IPS-15b (cell line): ENCODE results near the gene FYN.

Experiments
- H3K27me3 ChIP-seq: one replicate; pipeline ENCODE4 v1.6.1; 2013; ENCODE audit warnings: low read length; ENCODE audit not compliant: control insufficient read depth, insufficient read depth
- H3K36me3 ChIP-seq: one replicate; pipeline ENCODE4 v1.6.1; 2013; ENCODE audit warnings: low read length; ENCODE audit not compliant: control insufficient read depth, insufficient read depth
- H3K4me1 ChIP-seq: one replicate; pipeline ENCODE4 v1.6.1; 2013; ENCODE audit warnings: mild to moderate bottlenecking, low read length; ENCODE audit not compliant: control insufficient read depth, insufficient read depth
- H3K4me3 ChIP-seq: one replicate; pipeline ENCODE4 v1.5.1; 2013; ENCODE audit warnings: low read depth, low read length
- H3K9ac ChIP-seq: one replicate; pipeline ENCODE4 v1.6.1; 2013; ENCODE audit warnings: low read depth, mild to moderate bottlenecking, low read length
- H3K9me3 ChIP-seq: one replicate; pipeline ENCODE4 v1.6.1; 2013; ENCODE audit warnings: mild to moderate bottlenecking, low read length; ENCODE audit not compliant: control insufficient read depth, insufficient read depth

Gene FYN

DNA sequence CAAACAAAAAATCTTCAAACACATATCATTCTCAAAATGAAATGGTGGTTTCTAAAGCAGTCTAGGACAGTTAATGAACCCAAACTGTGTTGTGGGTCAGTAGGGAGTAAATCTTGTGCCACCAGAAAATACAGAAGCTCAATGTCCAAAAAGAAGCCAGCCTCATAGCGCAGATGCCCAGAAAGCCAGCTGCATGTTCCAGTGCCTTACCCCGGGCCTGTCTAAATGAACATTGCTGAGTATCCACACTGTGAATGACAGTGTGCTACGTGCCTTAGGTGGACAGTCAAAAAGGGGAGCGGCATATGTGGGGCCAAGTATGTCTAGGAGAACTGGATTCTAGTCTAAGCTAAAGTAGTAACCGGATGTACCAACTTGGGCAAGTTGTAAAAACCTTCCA, 10.9 kb downstream of the FYN start:
- H3K4me3 ChIP-seq, result no peak overlapping the region
- peaks cover 47% of the 10 kb centered on the region for H3K4me1 ChIP-seq
- no peaks in the 10 kb centered on the region for H3K36me3 ChIP-seq
- H3K27me3 ChIP-seq, result no peaks in the 10 kb centered on the region
- no peaks in the 10 kb centered on the region for H3K9me3 ChIP-seq
- no peak overlapping the region for H3K9ac ChIP-seq

DNA sequence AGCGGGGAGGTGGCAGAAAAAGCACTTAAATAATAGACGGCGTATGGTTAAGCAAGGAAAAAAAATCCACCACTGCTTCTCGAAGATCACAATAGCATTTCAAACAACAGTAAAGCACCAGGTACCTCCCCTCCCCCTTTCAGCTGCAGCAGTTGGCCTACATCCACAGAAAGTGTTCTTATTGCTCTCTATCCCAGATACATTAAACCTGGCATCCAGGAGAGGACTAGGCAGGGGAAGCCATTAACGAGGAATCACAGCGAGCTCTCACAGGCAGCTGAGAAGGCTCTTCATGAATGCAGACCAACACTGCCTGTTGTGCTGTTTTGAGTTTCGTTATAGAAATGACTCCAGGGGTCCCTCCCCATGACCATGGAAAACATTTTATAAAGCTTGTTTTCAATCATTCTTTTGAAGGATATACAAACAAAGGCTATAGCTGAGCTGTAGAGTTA, 11.8 kb downstream of the FYN start:
- H3K4me1 ChIP-seq, result peaks cover 47% of the 10 kb centered on the region
- H3K4me3 ChIP-seq, result no peak overlapping the region
- no peaks in the 10 kb centered on the region for H3K9me3 ChIP-seq
- no peak overlapping the region for H3K9ac ChIP-seq
- H3K36me3 ChIP-seq, result no peaks in the 10 kb centered on the region
- H3K27me3 ChIP-seq, result no peaks in the 10 kb centered on the region

DNA sequence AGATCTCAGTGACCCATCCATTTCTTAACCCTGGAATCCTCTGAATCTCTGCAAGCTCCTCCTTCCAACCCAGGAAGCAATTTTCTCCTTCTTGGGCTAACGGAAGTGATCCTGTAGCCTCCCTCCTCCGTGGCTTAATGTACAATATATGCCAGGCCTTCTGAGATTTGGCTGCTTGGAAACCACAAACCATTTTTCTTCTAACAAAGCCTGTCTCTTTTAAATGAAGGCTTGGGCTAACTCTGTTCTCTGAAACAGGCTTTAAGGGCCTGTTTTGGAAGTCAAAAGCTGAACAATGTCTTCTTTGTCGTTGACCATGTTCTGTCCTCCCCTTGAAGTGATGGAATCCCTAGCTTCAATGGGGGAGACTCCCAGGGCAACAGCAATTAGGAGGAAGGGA, 14.9 kb downstream of the FYN start:
- Histone ChIP-seq H3K9me3 (no peaks in the 10 kb centered on the region), H3K4me1 (peaks cover 36% of the 10 kb centered on the region), H3K9ac (no peak overlapping the region), H3K27me3 (no peaks in the 10 kb centered on the region), H3K4me3 (no peak overlapping the region), H3K36me3 (no peaks in the 10 kb centered on the region)

DNA sequence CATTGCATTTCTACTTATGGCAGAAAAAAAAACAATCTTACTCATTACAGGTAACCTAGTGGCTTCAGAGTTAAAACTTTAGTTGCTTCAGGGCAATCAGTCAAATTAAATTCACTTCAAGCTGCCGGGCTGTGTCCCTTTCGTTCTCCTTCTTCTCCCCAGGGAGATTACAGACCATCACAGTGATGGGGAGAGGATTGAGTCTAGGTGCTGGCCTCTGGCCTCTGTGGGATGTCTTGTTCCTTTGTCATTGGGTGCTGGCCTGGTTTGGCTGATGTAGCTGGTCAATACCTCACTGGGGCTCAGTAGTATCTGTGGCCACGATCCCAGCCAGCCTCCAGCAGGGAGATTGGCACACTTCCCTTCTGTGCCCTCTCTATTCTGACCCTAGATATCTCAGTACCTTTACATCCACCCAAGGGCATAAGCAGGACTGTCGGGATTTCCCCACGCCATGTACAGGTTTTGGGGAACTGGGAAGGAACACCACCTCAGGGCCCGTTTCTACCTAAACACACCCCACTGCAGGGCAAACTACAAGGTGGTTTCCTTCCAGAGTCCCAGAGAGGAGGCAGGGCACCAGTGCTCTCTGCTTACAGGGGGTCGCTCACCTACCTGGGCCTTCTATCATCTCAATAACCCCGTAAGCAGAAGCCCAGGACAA, 15.4 kb downstream of the FYN start:
- no peak overlapping the region for H3K9ac ChIP-seq
- H3K4me1 ChIP-seq, result peaks cover 30% of the 10 kb centered on the region
- H3K4me3 ChIP-seq, result no peak overlapping the region
- H3K36me3 ChIP-seq, result no peaks in the 10 kb centered on the region
- H3K27me3 ChIP-seq, result no peaks in the 10 kb centered on the region
- no peaks in the 10 kb centered on the region for H3K9me3 ChIP-seq

DNA sequence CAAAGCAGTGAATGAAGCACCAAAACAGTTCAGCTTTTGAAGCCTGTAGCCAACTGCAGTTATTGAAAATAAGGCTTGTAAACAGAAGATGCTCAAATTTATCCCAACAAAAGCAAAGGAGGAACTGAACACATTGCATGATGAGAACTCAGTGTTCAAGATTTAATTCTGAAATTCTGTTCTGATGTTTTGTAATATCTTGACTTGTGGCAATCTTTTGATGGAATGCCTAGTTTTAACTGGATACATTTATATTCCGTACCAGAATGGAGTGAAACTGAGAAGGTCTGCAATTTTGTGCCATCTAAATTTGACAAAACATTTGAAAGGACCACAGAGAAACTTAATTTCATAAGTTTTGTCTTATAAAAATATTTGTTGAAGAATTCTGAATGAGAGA, 17.5 kb downstream of the FYN start:
- Histone ChIP-seq H3K4me3 (no peak overlapping the region), H3K36me3 (no peaks in the 10 kb centered on the region), H3K4me1 (peaks cover 13% of the 10 kb centered on the region), H3K27me3 (no peaks in the 10 kb centered on the region), H3K9ac (no peak overlapping the region), H3K9me3 (no peaks in the 10 kb centered on the region)

DNA sequence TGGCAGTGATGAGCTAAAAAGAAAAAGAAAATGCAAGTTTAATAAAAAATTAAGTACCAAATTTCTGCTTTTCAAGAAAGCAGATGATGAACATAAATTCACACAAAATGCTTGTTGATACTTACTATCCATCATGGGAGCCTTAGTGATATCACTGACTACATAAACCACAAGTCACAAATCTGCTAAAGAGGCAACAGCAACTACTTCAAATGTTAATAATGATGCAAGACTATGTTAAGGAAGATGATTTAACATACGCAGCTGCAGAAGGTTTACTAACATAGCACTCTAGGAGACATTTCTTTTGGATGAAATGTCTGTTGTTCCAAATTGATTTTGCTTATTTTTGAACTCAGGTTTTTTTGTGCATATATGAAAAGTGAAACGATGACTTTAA, 18.6 kb downstream of the FYN start:
- no peaks in the 10 kb centered on the region for H3K9me3 ChIP-seq
- H3K4me1 ChIP-seq, result peaks cover 13% of the 10 kb centered on the region
- H3K9ac ChIP-seq, result no peak overlapping the region
- no peaks in the 10 kb centered on the region for H3K27me3 ChIP-seq
- H3K36me3 ChIP-seq, result no peaks in the 10 kb centered on the region
- no peak overlapping the region for H3K4me3 ChIP-seq

DNA sequence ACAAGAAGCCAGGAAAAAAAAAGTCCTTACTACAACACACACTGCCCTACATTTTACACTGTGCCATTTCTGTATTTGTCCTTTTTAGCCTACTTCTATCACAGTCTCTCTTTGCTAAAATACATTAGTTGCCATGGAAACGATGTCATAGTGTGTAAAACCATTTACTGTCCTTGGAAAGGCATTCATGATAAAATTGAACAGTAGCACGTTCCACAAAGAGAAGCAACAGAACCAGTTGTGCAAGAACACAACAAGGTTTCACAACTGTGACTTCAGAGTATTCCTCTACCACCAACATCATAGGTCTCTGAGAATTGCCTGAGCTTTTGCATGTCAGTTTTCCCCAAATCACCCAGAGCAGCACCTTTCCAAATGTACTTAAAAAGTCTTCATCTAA, 20.5 kb downstream of the FYN start:
- Histone ChIP-seq H3K27me3 (no peaks in the 10 kb centered on the region), H3K4me1 (peaks cover 10% of the 10 kb centered on the region), H3K9me3 (no peaks in the 10 kb centered on the region), H3K9ac (no peak overlapping the region), H3K4me3 (no peak overlapping the region), H3K36me3 (no peaks in the 10 kb centered on the region)

DNA sequence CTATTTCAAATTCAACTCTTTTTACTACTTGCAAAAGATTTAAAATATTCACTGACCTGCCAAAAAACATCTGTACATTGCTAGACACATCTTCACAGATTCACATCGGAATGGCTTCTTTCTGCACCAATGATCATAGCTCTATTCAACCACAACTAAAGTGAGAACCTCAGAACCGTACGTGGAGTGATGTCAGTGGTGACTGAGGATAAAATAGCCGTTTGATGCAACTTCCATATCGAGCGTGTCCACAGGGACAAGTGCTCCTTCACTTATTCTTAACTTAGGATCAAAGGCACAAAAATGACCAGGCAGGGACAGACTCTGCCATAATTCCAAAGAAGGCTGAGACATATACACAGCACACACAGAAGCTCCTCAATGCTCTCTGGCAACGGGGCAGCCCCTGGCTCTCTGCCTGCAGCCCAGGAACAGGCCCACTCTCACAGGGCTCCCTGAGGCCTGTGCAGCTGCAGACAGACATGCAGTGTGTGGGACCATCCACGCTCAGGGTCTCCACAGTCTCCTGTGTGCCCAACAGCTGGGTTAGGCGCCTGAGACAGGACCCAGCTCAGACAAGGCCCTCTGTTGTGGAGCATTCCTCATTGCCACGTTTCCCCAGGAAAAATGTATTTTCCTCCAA, 22.8 kb downstream of the FYN start:
- Histone ChIP-seq H3K9me3 (no peaks in the 10 kb centered on the region), H3K4me1 (no peaks in the 10 kb centered on the region), H3K4me3 (no peak overlapping the region), H3K36me3 (no peaks in the 10 kb centered on the region), H3K9ac (no peak overlapping the region), H3K27me3 (no peaks in the 10 kb centered on the region)

DNA sequence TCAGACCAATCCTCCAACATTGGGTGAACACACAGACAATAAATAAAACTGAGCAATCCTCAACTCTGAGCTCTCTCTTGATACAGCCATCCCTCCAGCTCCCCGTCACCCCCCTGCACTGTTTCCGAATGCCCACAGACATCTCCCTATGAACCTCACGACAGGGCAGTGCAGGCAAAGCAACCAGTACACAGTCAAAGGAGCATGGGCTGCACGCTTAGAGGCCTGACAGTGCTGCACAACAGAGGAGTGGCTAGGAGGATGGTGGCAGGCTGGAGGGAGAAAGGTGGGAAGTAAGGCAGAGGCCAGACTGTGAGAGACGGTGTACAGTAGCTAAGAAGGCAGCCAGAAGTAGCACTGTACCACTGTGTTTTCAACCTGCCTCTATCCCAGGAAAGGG, 24.0 kb downstream of the FYN start:
- Histone ChIP-seq H3K4me3 (no peak overlapping the region), H3K36me3 (no peaks in the 10 kb centered on the region), H3K27me3 (no peaks in the 10 kb centered on the region), H3K9me3 (no peaks in the 10 kb centered on the region), H3K9ac (no peak overlapping the region), H3K4me1 (peaks cover 9% of the 10 kb centered on the region)

DNA sequence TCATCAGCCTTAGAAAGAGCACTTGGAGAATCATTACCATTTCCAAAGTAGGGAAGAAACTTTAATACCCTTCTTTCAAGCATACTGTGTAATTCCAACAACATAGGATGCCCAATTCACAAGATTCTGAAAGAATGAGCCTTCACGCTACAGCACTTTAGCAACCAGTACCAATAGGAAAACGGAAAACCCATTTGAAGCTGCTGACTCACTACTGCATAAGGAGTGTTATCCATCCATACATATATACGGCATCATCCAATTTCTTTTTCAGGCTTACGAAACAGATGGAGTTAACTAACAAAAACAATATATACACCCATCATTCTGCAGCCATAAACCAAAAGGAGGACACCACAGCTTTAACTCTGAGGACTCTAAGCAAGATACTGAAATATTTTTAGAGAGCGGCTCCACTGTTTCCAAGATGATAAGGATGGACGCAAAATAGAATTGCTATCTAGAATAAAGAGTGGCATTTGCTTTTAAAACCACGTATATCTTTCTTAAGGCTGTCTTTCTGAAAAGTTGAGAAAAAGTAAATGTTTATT, 24.9 kb downstream of the FYN start:
- H3K4me1 ChIP-seq, result peaks cover 14% of the 10 kb centered on the region
- H3K4me3 ChIP-seq, result no peak overlapping the region

DNA sequence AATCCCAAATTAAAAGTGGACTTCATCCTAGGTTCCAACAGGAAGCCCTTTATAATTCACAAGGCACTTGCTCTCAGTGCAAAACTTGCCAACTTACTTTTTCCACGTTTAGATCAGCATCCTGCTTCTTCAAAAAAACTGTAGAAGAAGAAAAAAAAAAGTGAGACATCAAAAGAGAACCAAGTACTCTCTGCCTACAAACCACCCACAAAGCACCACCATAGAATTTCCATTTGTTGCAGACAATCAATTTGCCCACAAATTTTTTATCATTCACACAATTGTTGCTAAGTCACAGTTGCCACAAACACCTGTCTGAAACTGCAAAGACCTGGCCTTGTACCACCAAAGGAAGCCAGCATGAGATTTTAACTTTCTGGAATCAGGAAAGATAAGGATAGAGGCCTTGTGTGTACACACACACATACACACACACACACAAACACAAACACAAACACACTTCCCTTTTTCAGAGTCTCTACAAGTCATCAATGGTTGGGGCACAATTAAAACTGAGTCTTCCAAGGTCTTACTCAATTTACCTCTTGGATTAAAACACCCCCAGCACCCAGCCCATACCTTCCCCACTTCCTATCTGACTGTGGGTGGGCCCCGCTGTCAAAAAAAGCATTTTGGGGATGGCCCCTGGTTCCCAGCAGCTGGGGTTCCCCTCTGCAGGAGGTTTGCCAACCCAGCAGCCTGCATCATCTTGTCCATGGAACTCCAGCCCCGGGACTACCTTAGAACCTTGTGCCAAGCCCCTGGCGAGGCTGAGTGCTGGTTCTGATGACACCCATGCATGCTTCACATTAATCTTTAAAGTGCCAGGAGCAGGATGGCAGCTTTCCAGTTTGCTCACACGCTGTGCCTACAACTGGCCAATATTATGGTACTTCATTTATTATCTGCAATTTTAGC, 26.5 kb downstream of the FYN start:
- peaks cover 14% of the 10 kb centered on the region for H3K4me1 ChIP-seq
- H3K9ac ChIP-seq, result no peak overlapping the region
- no peaks in the 10 kb centered on the region for H3K27me3 ChIP-seq
- H3K9me3 ChIP-seq, result no peaks in the 10 kb centered on the region
- H3K4me3 ChIP-seq, result no peak overlapping the region
- no peaks in the 10 kb centered on the region for H3K36me3 ChIP-seq

More for the DNA sequence above, 24.9 kb downstream of the FYN start:
- Histone ChIP-seq H3K9me3 (no peaks in the 10 kb centered on the region), H3K9ac (no peak overlapping the region), H3K27me3 (no peaks in the 10 kb centered on the region), H3K36me3 (no peaks in the 10 kb centered on the region)
